Right lobe of liver (tissue), 6 donors: ENCODE measurements around the gene CLOCK. TPM values are rescaled to one million over a fixed set of nuclear protein-coding genes. Genes with fewer than 3 reads are reported as not detected.

Experiments
- ATAC-seq, 4 donors: fragments of 200-7000 bp; cut with Tn5 transposase; one replicate each; pipeline ENCODE4 v1.9.1; 2020; ENCODE audit warnings: mild to moderate bottlenecking in 4 of 4, moderate library complexity in 4 of 4
- DNase-seq, 3 donors: peaks; one replicate each; pipeline ENCODE4 v3.0.0-alpha.2; 2020
- H3K27ac ChIP-seq, 3 donors: fragments of 200-600 bp; one replicate each; pipeline ENCODE4 v1.8.0; 2022
- H3K27me3 ChIP-seq, 2 donors: fragments of 200-600 bp; one replicate each; pipeline ENCODE4 v1.8.0; 2022
- H3K36me3 ChIP-seq, 4 donors: fragments of 200-600 bp; sonication (generic) in 1 of 4; one replicate each; pipeline versions ENCODE4 v1.5.1 to v1.8.0; 2017 to 2022; ENCODE audit warnings: control low read depth in 1 of 4
- H3K4me1 ChIP-seq, 4 donors: fragments of 200-600 bp; sonication (generic) in 1 of 4; one replicate each; pipeline versions ENCODE4 v1.5.1 to v1.8.0; 2017 to 2022; ENCODE audit warnings: control low read depth in 1 of 4
- H3K4me3 ChIP-seq, 3 donors: fragments of 200-600 bp; one replicate each; pipeline ENCODE4 v1.8.0; 2022
- H3K9me3 ChIP-seq, 4 donors: fragments of 200-600 bp; sonication (generic) in 1 of 4; one replicate each; pipeline versions ENCODE4 v1.5.1 to v1.8.0; 2017 to 2022; ENCODE audit warnings: control low read depth in 1 of 4
- POLR2A ChIP-seq: fragments of 450-650 bp; IDR thresholded peaks from one replicate; pipeline ENCODE4 v1.6.1; 2017; ENCODE audit warnings: antibody characterized with exemption, mild to moderate bottlenecking
- WGBS: methylation state at CpG from one replicate; pipeline ENCODE4 v1.1.6; 2018; ENCODE audit warnings: low coverage, low lambda C conversion rate; ENCODE audit not compliant: insufficient coverage; ENCODE audit errors: missing lambda C conversion rate; 5-methylcytosine and 5-hydroxymethylcytosine counted together
- intact Hi-C, 2 donors: fragments of 100-400 bp; cut with DNase I; formaldehyde crosslinking; loops; one replicate each; pipeline versions ENCODE4 v1.11.2 to v1.14.1; 2022
- total RNA-seq, 6 experiments: library from RNA; depleted of rRNA in 2 of 6; stranded (reverse); fragments of >200 nt in 2 of 6; fragmentation: NEBNext Ultra II Directional in 3 of 6; extraction: Animal tissue kit (Norgen Biotek cat#: 25700) in 3 of 6; gene quantifications; one replicate each; pipeline versions ENCODE4 v1.1.0 to v1.2.4, GENCODE V29; 2016 to 2023
- TF ChIP-seq, protein P1 (sequence below), 4 donors: fragments of 200-600 bp in 3 of 4; fragments of 450-650 bp in 1 of 4; IDR thresholded peaks; one replicate each; pipeline versions ENCODE4 v1.5.1 to v1.8.0; 2016 to 2022; ENCODE audit warnings: antibody characterized with exemption in 4 of 4, mild to moderate bottlenecking in 2 of 4
- donor health status: DM: no; HTN: yes; CAD: no.
- donor health status: DM: no; HTN: no; CAD: no.
- donor health status: DM: no; HTN: no; CAD: no.
- donor health status: DM: no; HTN: yes; CAD: no.
- donor health status: DM: no; HTN: yes; CAD: no.

Gene CLOCK
- total RNA-seq, 6 experiments from 2014 or later, result 11.1 to 17.3 (median 12.9) TPM

DNA sequence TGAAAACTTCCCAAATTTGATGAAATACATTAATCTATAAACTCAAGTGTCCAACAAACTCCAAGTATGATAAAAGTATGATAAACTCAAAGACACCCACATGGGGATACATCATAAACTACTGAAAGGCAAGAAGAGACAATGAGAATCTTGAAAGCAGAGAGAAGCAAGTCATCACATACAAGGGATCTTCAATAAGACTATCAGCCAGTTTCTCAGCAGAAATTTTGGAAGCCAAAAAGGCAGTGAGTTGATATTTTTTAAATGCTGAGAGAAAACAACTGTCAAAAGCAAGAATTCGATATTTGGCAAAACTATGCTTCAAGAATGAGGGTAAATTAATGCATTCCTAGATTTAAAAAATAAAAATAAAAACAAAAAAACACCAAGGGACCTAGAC, 28.8 kb upstream of the CLOCK start:
- H3K36me3 ChIP-seq, result no peaks in the 10 kb centered on the region
- intact Hi-C loops, result no loop called here
- no peak for TF ChIP-seq POLR2A
- TF ChIP-seq, protein P1, sequence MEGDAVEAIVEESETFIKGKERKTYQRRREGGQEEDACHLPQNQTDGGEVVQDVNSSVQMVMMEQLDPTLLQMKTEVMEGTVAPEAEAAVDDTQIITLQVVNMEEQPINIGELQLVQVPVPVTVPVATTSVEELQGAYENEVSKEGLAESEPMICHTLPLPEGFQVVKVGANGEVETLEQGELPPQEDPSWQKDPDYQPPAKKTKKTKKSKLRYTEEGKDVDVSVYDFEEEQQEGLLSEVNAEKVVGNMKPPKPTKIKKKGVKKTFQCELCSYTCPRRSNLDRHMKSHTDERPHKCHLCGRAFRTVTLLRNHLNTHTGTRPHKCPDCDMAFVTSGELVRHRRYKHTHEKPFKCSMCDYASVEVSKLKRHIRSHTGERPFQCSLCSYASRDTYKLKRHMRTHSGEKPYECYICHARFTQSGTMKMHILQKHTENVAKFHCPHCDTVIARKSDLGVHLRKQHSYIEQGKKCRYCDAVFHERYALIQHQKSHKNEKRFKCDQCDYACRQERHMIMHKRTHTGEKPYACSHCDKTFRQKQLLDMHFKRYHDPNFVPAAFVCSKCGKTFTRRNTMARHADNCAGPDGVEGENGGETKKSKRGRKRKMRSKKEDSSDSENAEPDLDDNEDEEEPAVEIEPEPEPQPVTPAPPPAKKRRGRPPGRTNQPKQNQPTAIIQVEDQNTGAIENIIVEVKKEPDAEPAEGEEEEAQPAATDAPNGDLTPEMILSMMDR (IDR thresholded peaks at IDR 0.05), result no peak
- no peaks in the 10 kb centered on the region for H3K27me3 ChIP-seq
- H3K4me1 ChIP-seq, result no peaks in the 10 kb centered on the region
- 20% methylated on average over 1 of the region's 1 CpG for WGBS
- no peak overlapping the region for H3K4me3 ChIP-seq
- H3K9me3 ChIP-seq, result peaks cover 0 to 7% (median 1%) of the 10 kb centered on the region in 4 donors
- DNase-seq, result no peak
- no peak for ATAC-seq
- H3K27ac ChIP-seq, result no peak overlapping the region

DNA sequence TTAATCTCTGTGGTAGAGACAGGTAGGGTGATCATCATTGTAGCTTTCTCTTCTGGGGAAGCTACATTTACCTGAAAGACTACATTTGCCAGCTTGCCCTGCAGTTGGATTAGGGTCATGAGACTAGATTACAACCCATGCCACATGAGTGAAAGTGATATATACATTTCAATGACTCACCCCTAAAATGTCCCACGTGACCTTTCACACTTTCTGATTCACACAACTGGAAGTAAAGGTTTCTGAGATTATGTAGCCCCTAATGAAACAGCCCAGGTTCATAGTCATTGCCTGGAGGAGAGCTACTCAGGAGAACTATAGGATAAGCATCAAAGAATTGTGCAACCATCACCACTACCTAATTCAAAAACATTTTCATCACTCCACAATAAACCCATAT, 27.5 kb upstream of the CLOCK start:
- Histone ChIP-seq H3K4me1 (no peaks in the 10 kb centered on the region), H3K36me3 (no peaks in the 10 kb centered on the region), H3K9me3 (peaks cover 0 to 7% (median 1%) of the 10 kb centered on the region in 4 donors), H3K27me3 (no peaks in the 10 kb centered on the region), H3K4me3 (no peak overlapping the region), H3K27ac (no peak overlapping the region)
- WGBS, result 43% methylated on average over 1 of the region's 1 CpG
- no peak for ATAC-seq
- TF ChIP-seq, protein P1 (IDR thresholded peaks at IDR 0.05), result no peak
- TF ChIP-seq POLR2A, result no peak
- DNase-seq, result no peak
- intact Hi-C loops, result no loop called here

DNA sequence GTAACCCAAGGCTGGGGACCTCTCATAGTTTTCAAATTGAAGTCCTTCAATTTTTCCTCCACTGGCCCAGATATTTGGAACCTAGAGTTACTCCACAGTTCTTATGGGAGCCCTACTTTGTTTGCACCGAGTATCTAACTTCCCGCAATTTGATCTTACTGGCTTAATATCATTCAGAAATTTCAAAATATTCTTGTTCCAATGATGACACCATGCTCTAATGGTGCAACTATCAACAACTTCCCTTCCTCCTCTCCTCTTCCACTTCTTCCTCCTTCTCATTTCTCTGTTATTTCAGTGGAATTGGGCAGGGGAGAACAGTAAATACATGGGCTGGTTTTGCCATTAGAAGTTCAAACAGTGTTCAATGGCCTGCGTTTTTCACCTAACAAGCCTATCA, 25.1 kb upstream of the CLOCK start:
- Histone ChIP-seq H3K4me3 (no peak overlapping the region), H3K4me1 (no peaks in the 10 kb centered on the region), H3K27me3 (no peaks in the 10 kb centered on the region), H3K9me3 (peaks cover 0 to 7% (median 1%) of the 10 kb centered on the region in 4 donors), H3K36me3 (no peaks in the 10 kb centered on the region), H3K27ac (no peak overlapping the region)
- ATAC-seq, result no peak
- TF ChIP-seq POLR2A, result no peak
- TF ChIP-seq, protein P1 (IDR thresholded peaks at IDR 0.05), result no peak
- intact Hi-C loops, result no loop called here
- WGBS, result 73% methylated on average over 3 of the region's 3 CpGs
- no peak for DNase-seq

DNA sequence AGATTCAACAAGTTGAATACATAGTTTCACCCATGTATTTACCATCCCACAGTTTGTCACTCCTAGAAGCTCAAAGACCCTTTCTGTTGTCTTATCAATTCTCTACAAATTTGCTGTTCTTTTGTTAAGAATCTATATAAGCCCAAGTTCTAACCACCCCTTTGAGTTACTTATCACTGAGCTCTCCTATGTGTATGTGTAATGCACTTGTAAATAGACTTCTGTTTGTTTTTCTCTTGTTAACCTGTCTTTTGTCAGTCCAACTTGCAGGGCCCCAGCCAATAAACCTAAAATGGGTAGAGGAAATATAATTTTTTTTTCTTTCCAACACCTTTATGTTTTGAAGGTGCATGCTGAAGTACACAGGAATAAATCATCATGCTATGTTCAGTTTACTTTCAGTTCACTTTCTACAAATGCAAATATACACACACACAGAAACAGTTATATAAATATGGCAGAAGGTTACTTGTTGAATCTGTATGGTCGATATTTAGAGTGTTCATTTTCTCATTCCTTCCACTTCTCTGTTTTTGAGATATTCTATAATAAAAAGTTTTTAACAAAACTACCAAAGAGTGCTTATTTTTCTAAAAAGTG, 22.3 kb upstream of the CLOCK start:
- intact Hi-C loops, result no loop called here
- no peaks in the 10 kb centered on the region for H3K27me3 ChIP-seq
- H3K4me3 ChIP-seq, result no peak overlapping the region
- ATAC-seq, result no peak
- WGBS, result 70% methylated on average over 1 of the region's 1 CpG
- no peak for DNase-seq
- H3K4me1 ChIP-seq, result no peaks in the 10 kb centered on the region
- no peaks in the 10 kb centered on the region for H3K36me3 ChIP-seq
- no peaks in the 10 kb centered on the region for H3K9me3 ChIP-seq
- H3K27ac ChIP-seq, result no peak overlapping the region
- TF ChIP-seq POLR2A, result no peak

DNA sequence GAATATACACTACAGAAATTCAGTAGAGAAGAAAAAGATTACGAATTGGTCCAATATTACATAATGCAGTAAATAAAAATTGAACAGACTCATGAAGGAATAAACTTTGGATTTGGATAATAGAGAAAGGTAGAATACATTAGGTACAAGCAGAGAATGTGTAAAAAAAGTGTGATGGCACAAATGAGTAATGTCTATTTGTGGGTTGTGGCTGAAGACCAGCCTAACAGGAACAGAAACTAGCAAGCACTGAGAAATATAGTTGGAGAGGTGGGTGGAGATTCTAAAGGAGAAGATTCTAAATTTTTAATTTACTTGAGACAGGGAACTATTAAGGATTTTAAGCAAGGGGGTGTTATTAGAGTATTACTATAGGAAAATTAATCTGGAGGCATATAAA, 15.2 kb upstream of the CLOCK start:
- no peaks in the 10 kb centered on the region for H3K27me3 ChIP-seq
- 81% methylated on average over 1 of the region's 1 CpG for WGBS
- H3K4me1 ChIP-seq, result no peaks in the 10 kb centered on the region
- H3K9me3 ChIP-seq, result no peaks in the 10 kb centered on the region
- H3K4me3 ChIP-seq, result no peak overlapping the region
- TF ChIP-seq, protein P1 (IDR thresholded peaks at IDR 0.05), result no peak
- TF ChIP-seq POLR2A, result no peak
- DNase-seq (no peak), ATAC-seq (peak in 2 of 4 donors; percentile 36 to 50)
- no peak overlapping the region for H3K27ac ChIP-seq
- no peaks in the 10 kb centered on the region for H3K36me3 ChIP-seq
- intact Hi-C loops, result no loop called here
